Measurements from ENCODE around the gene MAP1LC3B. TPM values are rescaled to one million over a fixed set of nuclear protein-coding genes. Genes with fewer than 3 reads are reported as not detected.
"Not testable (repeated sequence)": the region's sequence is repeated elsewhere in the genome, so short reads cannot be mapped to it uniquely, and the experiment has no call there.

MAP1LC3B gene
- polyA plus RNA-seq, 3 donors from 2014 or later = 175 to 297 (median 190) TPM

DNA sequence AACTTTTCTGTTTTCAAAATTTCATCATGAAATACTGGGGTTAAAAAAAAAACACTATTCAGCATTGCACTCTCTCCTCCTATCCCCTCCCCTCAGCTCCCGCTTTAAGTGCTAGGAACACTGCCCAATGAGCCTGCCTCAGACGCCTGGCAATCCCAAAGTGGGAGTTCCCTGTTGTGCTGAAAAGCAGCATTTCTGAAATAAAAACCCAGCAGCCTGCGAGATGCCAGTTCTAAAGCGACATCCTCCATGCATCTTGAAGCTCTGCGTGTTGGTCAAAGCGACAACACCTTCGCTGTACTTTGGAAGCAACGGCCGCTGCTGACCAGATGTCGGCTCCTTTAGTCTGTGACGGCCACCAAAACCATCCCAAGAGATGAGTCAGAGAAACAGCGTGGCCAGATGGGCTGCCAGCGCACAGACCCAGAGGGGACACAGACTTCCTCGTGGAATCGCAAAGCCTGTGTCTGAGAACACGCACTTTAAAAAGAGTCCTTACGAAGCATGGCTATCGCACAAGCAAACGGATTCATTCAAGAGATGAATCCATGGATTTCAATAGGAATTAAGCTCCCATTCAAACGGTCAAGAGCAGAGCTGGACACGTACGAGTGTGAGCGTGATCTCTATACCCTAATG, 41.3 kb upstream of the MAP1LC3B start:
- peaks cover 1 to 2% of the 10 kb centered on the region in 2 donors for H3K4me1 Mint-ChIP-seq
- H3K36me3 Mint-ChIP-seq = peaks cover 0 to under 1% (median 0%) of the 10 kb centered on the region in 3 donors
- H3K4me3 Mint-ChIP-seq = no peak overlapping the region
- H3K27me3 Mint-ChIP-seq (ENCODE audit: low read depth in 3 of 3) = peaks cover 0 to 2% (median 0%) of the 10 kb centered on the region in 3 donors
- no peak for DNase-seq
- no peaks in the 10 kb centered on the region for H3K9me3 Mint-ChIP-seq
- H3K27ac Mint-ChIP-seq = no peak overlapping the region

DNA sequence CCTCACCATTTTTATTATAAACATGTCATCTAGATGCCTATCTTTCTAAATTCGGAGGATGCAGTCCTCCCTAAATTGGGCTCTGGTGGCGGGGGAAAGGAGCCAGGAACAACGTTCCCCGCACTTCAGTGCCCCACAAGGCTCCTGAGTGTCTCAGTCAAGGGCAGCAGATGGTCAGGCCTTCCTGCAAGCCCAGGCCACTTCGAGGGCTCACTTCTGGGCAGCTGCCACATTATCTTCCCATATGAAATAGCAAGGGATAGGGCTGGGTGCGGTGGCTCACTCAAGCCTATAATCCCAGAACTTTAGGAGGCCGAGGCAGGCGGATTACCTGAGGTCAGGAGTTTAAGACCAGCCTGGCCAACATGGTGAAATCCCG, 40.8 kb upstream of the MAP1LC3B start:
- Mint-ChIP-seq H3K27ac (peak overlapping the region in 1 of 6 donors; percentile 17), H3K4me3 (no peak overlapping the region), H3K36me3 (peaks cover 0 to 1% (median 0%) of the 10 kb centered on the region in 3 donors), H3K4me1 (peaks cover 0 to 1% of the 10 kb centered on the region in 2 donors), H3K9me3 (no peaks in the 10 kb centered on the region), H3K27me3 (ENCODE audit: low read depth in 3 of 3) (peaks cover 0 to 2% (median 0%) of the 10 kb centered on the region in 3 donors)
- DNase-seq = no peak

DNA sequence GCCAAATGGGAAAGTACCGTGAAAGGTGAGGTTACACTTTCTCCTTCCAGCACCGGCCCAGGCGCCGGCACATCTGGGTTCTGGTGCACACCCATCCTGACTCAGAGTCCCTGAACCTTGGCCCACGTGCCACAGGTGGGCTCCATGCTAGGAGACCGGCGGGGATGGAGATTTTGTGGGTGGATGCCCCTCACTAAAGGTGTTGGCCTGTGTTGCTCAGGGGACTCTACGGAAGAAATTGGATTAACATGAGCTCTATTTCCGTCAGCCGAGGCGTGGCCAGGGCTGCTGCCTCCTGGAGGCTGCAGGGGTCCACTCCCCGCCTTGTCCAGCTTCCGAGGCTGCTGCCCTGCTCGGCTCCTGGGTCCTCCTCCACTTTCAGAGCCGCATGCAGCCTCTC, 39.3 kb upstream of the MAP1LC3B start:
- Mint-ChIP-seq H3K27me3 (ENCODE audit: low read depth in 3 of 3) (peaks cover 0 to 2% (median 1%) of the 10 kb centered on the region in 3 donors), H3K4me1 (peaks cover 0 to 1% of the 10 kb centered on the region in 2 donors), H3K9me3 (no peaks in the 10 kb centered on the region), H3K27ac (no peak overlapping the region), H3K4me3 (no peak overlapping the region), H3K36me3 (peaks cover 0 to 4% (median 0%) of the 10 kb centered on the region in 3 donors)
- DNase-seq = no peak

GRCh38 chr16:87353613-87354012, 38.5 kb upstream of the MAP1LC3B start:
- H3K27me3 Mint-ChIP-seq (ENCODE audit: low read depth in 3 of 3) = peaks cover 0 to 2% (median 1%) of the 10 kb centered on the region in 3 donors
- H3K4me3 Mint-ChIP-seq = no peak overlapping the region
- H3K36me3 Mint-ChIP-seq = peaks cover 0 to 9% (median 4%) of the 10 kb centered on the region in 3 donors
- peaks cover 0 to 1% of the 10 kb centered on the region in 2 donors for H3K4me1 Mint-ChIP-seq
- no peak overlapping the region for H3K27ac Mint-ChIP-seq
- no peak for DNase-seq
- H3K9me3 Mint-ChIP-seq = no peaks in the 10 kb centered on the region

DNA sequence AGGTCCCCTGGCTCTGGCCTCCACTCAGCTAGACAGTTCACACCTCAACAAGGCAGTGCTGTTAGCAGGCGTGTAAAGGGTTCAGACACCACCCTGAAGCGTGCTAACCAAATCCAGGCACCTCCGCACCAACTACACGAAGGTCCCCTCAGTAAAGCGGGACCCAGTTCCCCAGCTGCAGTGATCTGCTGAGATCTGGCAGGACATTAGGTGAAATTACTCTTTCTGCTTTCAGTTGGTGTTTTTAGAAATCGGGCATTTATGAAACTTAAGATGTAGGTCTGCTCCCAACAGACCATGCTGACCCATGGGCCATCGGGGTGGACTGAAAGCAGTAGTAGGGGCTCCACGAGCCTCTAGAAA, 35.7 kb upstream of the MAP1LC3B start:
- Mint-ChIP-seq H3K36me3 (peaks cover 4 to 16% (median 8%) of the 10 kb centered on the region in 3 donors), H3K4me1 (peaks cover 0 to 1% of the 10 kb centered on the region in 2 donors), H3K4me3 (no peak overlapping the region), H3K27ac (no peak overlapping the region), H3K9me3 (no peaks in the 10 kb centered on the region), H3K27me3 (ENCODE audit: low read depth in 3 of 3) (peaks cover 0 to 6% (median 0%) of the 10 kb centered on the region in 3 donors)
- no peak for DNase-seq

GRCh38 chr16:87358250-87358649, 33.9 kb upstream of the MAP1LC3B start:
- peak overlapping the region in 1 of 6 donors; percentile 48 for H3K27ac Mint-ChIP-seq
- no peak overlapping the region for H3K4me3 Mint-ChIP-seq
- no peaks in the 10 kb centered on the region for H3K9me3 Mint-ChIP-seq
- peaks cover 4 to 16% (median 8%) of the 10 kb centered on the region in 3 donors for H3K36me3 Mint-ChIP-seq
- DNase-seq = no peak
- H3K27me3 Mint-ChIP-seq (ENCODE audit: low read depth in 3 of 3) = peaks cover 0 to 6% (median 0%) of the 10 kb centered on the region in 3 donors
- H3K4me1 Mint-ChIP-seq = peaks cover under 1 to 3% of the 10 kb centered on the region in 2 donors

GRCh38 chr16:87358696-87359095, 33.4 kb upstream of the MAP1LC3B start:
- Mint-ChIP-seq H3K4me3 (no peak overlapping the region), H3K36me3 (peaks cover 8 to 16% (median 8%) of the 10 kb centered on the region in 3 donors), H3K27ac (no peak overlapping the region), H3K27me3 (ENCODE audit: low read depth in 3 of 3) (peaks cover 0 to 6% (median 0%) of the 10 kb centered on the region in 3 donors), H3K9me3 (no peaks in the 10 kb centered on the region), H3K4me1 (peaks cover 3 to 5% of the 10 kb centered on the region in 2 donors)
- DNase-seq = no peak

DNA sequence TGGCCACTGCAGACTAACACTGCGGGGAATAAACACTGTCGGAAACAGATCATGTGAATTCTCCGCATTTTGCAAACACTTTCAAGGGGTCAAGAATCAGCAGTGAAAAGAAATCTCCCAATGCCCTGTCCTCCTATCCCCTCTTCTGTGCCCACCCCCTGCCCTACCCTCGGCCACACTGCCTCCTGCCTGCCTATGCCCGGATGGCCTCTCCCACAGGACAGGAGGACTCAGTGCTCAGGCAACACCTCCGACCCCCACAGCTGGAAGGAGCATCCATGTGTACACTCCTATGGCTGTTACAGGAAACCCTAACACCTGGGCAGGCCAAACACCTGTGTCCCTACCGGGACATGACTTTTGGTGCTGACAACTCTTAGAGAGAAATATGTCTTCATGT, 33.0 kb upstream of the MAP1LC3B start:
- H3K36me3 Mint-ChIP-seq = peaks cover 8 to 16% (median 8%) of the 10 kb centered on the region in 3 donors
- H3K9me3 Mint-ChIP-seq = no peaks in the 10 kb centered on the region
- no peak overlapping the region for H3K4me3 Mint-ChIP-seq
- peaks cover 0 to 6% (median 0%) of the 10 kb centered on the region in 3 donors for H3K27me3 Mint-ChIP-seq (ENCODE audit: low read depth in 3 of 3)
- no peak for DNase-seq
- no peak overlapping the region for H3K27ac Mint-ChIP-seq
- H3K4me1 Mint-ChIP-seq = peaks cover 3 to 10% of the 10 kb centered on the region in 2 donors

GRCh38 chr16:87360862-87361610, 31.1 kb upstream of the MAP1LC3B start:
- Mint-ChIP-seq H3K27ac (no peak overlapping the region), H3K27me3 (ENCODE audit: low read depth in 3 of 3) (peaks cover 0 to 6% (median 2%) of the 10 kb centered on the region in 3 donors), H3K9me3 (no peaks in the 10 kb centered on the region), H3K36me3 (peaks cover 8 to 16% (median 8%) of the 10 kb centered on the region in 3 donors), H3K4me3 (no peak overlapping the region), H3K4me1 (peaks cover 8 to 23% of the 10 kb centered on the region in 2 donors)
- DNase-seq = no peak

DNA sequence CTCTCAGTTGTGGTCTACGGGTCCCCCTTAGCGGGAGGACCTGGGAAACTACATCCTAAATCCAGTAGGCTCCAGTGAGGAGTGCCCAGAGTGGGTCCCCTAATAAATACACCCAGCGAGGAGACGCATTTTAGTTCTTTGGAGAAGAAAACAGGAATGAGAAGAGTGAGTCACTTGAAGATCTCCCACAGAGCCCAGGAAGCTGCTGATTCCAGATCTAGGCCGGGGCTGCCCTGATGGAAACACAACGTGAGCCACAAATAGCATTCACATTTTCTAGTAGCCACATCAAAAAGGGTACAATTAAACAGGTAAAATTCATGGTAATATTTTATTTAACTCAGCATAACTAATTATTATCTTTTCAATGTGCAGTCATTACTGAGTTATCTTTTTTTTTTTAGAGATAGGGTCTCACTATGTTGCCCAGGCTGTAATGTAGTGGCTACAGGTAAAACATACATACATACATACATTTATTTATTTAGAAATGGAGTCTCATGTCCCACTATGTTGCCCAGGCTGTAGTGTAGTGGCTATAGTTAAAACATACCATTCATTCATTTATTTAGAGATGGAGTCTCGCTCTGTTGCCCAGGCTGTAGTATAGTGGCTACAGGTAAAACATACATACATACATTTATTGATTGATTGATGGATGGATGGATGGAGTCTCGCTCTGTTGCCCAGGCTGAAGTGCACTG, 30.1 kb upstream of the MAP1LC3B start:
- no peak overlapping the region for H3K27ac Mint-ChIP-seq
- peaks cover 0 to 5% (median 2%) of the 10 kb centered on the region in 3 donors for H3K27me3 Mint-ChIP-seq (ENCODE audit: low read depth in 3 of 3)
- peaks cover 8 to 12% (median 8%) of the 10 kb centered on the region in 3 donors for H3K36me3 Mint-ChIP-seq
- DNase-seq = no peak
- no peak overlapping the region for H3K4me3 Mint-ChIP-seq
- no peaks in the 10 kb centered on the region for H3K9me3 Mint-ChIP-seq
- peaks cover 8 to 23% of the 10 kb centered on the region in 2 donors for H3K4me1 Mint-ChIP-seq

DNA sequence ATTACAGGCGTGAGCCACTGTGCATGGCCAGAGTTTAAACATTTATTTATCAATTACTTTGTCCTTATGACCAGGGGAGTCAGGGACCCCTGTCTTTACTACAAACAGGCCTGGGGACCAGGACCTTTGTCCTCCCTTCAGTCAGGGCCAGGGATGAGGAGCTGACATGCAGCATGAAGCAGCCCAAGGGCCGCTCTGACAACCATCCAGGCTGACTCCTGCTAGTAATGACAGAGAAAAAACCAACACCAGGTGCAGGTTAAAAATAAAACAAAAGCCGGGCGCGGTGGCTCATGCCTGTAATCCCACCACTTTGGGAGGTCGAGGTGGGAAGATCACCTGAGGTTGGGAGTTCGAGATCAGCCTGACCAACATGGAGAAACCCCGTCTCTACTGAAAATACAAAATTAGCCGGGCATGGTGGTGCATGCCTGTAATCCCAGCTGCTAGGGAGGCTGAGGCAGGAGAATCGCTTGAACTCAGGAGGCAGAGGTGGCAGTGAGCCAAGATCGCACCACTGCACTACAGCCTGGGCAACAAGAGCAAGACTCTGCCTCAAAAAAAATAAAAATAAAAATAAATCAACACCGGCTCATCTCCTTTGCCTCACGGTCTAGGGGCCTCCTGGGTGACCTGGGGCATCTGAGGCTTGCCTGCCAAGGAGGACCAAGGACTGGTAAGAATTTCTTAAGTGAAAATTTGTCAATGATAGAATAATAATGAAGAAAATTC, 29.1 kb upstream of the MAP1LC3B start:
- not testable (repeated sequence) for H3K4me3 Mint-ChIP-seq; DNase-seq; H3K27me3 Mint-ChIP-seq (ENCODE audit: low read depth in 3 of 3); H3K9me3 Mint-ChIP-seq
- Mint-ChIP-seq H3K4me1 (peaks cover 11 to 31% of the 10 kb centered on the region in 2 donors), H3K36me3 (peaks cover 7 to 11% (median 8%) of the 10 kb centered on the region in 3 donors), H3K27ac (peak overlapping the region in 2 of 6 donors; percentile 5 to 23)

GRCh38 chr16:87363771-87364455, 28.2 kb upstream of the MAP1LC3B start:
- Mint-ChIP-seq H3K27ac (peak overlapping the region in 5 of 6 donors; percentile 7 to 62 (median 23)), H3K27me3 (ENCODE audit: low read depth in 3 of 3) (peaks cover 0 to 5% (median 2%) of the 10 kb centered on the region in 3 donors), H3K4me1 (peaks cover 14 to 36% of the 10 kb centered on the region in 2 donors), H3K36me3 (peaks cover 4 to 8% (median 8%) of the 10 kb centered on the region in 3 donors), H3K9me3 (no peaks in the 10 kb centered on the region), H3K4me3 (no peak overlapping the region)
- DNase-seq = no peak

All from immature natural killer cell (primary cell).